ENCODE results near the gene WDR27. TPM values are rescaled to one million over a fixed set of nuclear protein-coding genes. Genes with fewer than 3 reads are reported as not detected.
A peak's percentile ranks its signal among the peaks of the same experiment; 100 is the strongest.

Gene WDR27
- total and polyA plus RNA-seq, 12 donors = 6.0 to 66.7 (median 27.7) TPM

DNA sequence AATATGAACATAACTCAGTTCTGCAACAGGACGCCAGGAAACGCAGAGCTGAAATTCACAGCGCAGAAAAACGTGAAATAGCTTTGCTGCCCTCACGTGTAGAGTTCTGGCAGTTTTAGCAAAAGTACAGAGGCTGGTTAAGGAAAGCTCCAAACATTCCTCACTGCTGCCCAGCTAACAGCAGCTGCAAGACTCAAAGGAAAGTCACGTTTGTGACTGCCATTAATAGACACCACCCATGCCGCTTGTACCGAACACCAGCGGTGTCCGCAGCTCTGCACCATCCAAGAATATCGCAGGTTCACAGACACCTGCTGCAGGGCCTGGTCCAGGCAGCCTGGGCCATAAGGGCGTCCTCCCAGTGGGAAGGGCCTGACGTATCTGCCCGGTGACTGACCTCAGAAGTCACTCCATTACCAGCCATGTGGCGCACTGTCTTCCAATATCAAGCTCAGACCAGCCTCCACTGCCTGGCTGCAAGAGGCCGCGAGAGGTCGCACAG lies 61.4 kb downstream of the WDR27 start:
- peak in 2 of 7 donors; percentile 14 to 35 for DNase-seq
- H3K4me1 ChIP-seq (replicated peaks in 1 of 2) = no peaks in the 10 kb centered on the region
- 85 to 91% (median 88%) methylated on average over 13 to 18 of the region's 18 CpGs for WGBS, 4 donors
- H3K27ac ChIP-seq = no peak overlapping the region
- H3K4me3 ChIP-seq = no peak overlapping the region
- no peaks in the 10 kb centered on the region for H3K9me3 ChIP-seq (replicated peaks in 1 of 3)
- intact Hi-C loops (cut with DNase I) = no loop called here
- H3K27me3 ChIP-seq = no peaks in the 10 kb centered on the region
- TF ChIP-seq, protein P1, sequence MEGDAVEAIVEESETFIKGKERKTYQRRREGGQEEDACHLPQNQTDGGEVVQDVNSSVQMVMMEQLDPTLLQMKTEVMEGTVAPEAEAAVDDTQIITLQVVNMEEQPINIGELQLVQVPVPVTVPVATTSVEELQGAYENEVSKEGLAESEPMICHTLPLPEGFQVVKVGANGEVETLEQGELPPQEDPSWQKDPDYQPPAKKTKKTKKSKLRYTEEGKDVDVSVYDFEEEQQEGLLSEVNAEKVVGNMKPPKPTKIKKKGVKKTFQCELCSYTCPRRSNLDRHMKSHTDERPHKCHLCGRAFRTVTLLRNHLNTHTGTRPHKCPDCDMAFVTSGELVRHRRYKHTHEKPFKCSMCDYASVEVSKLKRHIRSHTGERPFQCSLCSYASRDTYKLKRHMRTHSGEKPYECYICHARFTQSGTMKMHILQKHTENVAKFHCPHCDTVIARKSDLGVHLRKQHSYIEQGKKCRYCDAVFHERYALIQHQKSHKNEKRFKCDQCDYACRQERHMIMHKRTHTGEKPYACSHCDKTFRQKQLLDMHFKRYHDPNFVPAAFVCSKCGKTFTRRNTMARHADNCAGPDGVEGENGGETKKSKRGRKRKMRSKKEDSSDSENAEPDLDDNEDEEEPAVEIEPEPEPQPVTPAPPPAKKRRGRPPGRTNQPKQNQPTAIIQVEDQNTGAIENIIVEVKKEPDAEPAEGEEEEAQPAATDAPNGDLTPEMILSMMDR (IDR thresholded peaks at IDR 0.05) = peak in 1 of 6 experiments; percentile 19
- no peak for TF ChIP-seq POLR2A (IDR thresholded peaks at IDR 0.05)
- H3K36me3 ChIP-seq (replicated peaks in 1 of 2) = peaks cover 0 to 5% of the 10 kb centered on the region in 2 donors

DNA sequence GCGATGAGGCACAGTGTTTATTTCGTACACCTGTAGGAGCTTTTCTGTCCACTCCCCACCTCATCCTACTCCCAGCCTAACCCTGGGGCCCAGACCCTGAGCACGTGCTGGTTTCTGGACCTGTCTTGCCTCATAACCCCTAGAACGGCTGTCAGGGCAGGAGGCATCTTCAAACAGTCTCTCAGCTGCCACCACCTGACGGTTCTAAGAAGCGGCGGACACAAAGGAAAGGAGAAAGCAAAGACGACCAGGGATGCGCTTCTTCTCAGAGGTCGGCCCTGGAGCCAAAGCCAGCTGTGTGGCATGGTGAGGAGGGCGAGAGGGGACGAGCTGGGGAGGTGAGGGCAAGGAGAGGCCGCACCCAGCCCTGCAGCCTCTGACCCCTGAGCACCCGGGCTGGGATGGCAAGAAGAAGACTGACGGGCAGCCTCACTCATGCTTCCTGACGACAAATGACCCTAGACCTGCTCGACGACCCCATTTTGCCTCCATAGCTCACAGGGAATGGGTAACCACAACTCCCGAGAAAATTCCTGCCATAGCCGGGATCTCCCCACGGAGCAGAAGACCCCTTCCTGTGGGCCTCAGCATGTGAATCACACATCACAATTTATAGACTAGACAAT lies 62.1 kb downstream of the WDR27 start:
- Histone ChIP-seq H3K36me3 (replicated peaks in 1 of 2) (peaks cover 0 to 5% of the 10 kb centered on the region in 2 donors), H3K27me3 (no peaks in the 10 kb centered on the region), H3K9me3 (replicated peaks in 1 of 3) (no peaks in the 10 kb centered on the region), H3K4me3 (no peak overlapping the region), H3K27ac (no peak overlapping the region), H3K4me1 (replicated peaks in 1 of 2) (no peaks in the 10 kb centered on the region)
- 74 to 81% (median 79%) methylated on average over 21 of the region's 21 CpGs for WGBS, 4 donors
- TF ChIP-seq POLR2A (IDR thresholded peaks at IDR 0.05) = no peak
- TF ChIP-seq, protein P1 (IDR thresholded peaks at IDR 0.05) = no peak
- intact Hi-C loops (cut with DNase I) = no loop called here
- DNase-seq = peak in 2 of 7 donors; percentile 15 to 41

DNA sequence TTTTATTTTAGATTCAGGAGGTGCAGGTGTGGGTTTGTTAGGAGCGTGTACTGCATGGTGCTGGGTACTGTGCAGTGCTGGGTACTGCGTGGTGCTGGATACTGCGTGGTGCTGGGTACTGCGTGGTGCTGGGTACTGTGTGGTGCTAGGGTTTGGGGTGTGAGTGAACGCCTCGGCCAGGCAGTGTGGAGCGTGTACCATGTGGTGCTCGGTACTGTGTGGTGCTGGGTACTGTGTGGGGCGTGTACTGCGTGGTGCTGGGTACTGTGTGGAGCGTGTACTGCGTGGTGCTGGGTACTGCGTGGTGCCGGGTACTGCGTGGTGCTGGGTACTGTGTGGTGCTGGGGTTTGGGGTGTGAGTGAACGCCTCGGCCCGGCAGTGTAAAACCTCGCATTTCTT lies 62.9 kb downstream of the WDR27 start:
- Histone ChIP-seq H3K4me3 (no peak overlapping the region), H3K36me3 (replicated peaks in 1 of 2) (peaks cover 0 to 5% of the 10 kb centered on the region in 2 donors), H3K27ac (no peak overlapping the region), H3K9me3 (replicated peaks in 1 of 3) (no peaks in the 10 kb centered on the region), H3K27me3 (no peaks in the 10 kb centered on the region), H3K4me1 (replicated peaks in 1 of 2) (no peaks in the 10 kb centered on the region)
- 96 to 97% (median 96%) methylated on average over 19 of the region's 19 CpGs for WGBS, 4 donors
- intact Hi-C loops (cut with DNase I) = no loop called here
- no peak for TF ChIP-seq POLR2A (IDR thresholded peaks at IDR 0.05)
- TF ChIP-seq, protein P1 (IDR thresholded peaks at IDR 0.05) = no peak
- peak in 1 of 7 donors; percentile 7 for DNase-seq

DNA sequence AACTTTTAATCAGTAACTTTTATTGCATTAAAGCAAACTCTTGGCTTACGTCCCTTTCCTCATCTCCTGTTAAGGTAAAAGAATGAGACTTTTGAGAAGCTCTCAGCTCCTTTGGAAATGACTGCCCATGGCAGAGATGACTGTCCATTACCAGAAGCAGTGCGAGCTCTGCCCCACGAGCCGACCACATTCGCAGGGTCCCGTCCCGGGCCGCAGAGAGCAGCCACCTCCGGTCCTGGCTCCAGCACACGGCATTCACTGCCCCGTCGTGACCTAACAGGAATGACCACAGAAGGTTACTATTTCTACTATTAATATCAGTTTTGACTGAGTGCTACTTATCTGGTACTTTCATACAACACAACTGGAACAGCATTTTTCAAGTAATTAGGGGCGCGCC lies 63.4 kb downstream of the WDR27 start:
- Histone ChIP-seq H3K36me3 (replicated peaks in 1 of 2) (peaks cover 0 to 5% of the 10 kb centered on the region in 2 donors), H3K27me3 (no peaks in the 10 kb centered on the region), H3K4me3 (no peak overlapping the region), H3K4me1 (replicated peaks in 1 of 2) (no peaks in the 10 kb centered on the region), H3K9me3 (replicated peaks in 1 of 3) (no peaks in the 10 kb centered on the region), H3K27ac (no peak overlapping the region)
- 94 to 97% (median 95%) methylated on average over 14 of the region's 14 CpGs for WGBS, 4 donors
- no peak for TF ChIP-seq POLR2A (IDR thresholded peaks at IDR 0.05)
- TF ChIP-seq, protein P1 (IDR thresholded peaks at IDR 0.05) = no peak
- intact Hi-C loops (cut with DNase I) = no loop called here
- DNase-seq = no peak
